ENCODE results near the gene TMEM144. TPM values are rescaled to one million over a fixed set of nuclear protein-coding genes. Genes with fewer than 3 reads are reported as not detected.

The TMEM144 gene
- total RNA-seq, 4 donors from 2014 or later, result 3.7 to 9.3 (median 6.2) TPM

DNA sequence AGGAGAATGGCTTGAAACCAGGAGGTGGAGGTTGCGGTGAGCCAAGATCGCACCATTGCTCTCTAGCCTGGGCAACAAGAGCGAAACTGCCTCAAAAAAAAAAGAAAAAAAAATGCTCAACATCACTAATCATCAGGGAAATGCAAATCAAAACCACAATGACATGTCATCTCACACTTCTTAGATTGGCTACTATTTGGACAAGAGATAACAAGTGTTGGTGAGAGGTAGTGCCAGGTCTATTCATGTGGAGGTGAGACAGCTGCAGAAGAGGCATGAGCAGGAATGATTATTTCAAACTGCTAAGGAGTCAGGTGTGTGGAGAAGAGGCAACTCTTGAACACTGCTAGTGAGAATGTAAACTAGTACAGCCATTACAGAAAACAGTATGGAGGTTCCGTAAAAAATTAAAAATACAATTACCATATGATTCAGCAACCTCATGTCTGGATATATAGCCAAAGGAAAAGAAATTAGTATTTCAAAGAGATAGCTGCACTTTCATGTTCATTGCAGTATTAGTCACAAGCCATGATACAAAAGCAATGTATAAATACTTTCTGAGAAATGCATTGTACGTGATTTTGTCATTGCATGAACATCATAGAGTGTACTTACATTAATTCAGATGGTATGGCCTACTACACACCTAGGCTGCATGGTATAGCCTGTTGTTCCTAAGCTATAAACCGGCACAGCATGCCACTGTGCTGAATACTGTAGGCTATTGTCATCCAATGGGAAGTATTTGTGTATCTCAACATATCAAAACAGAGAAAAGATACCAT lies 75.3 kb downstream of the TMEM144 start:
- no peak overlapping the region for H3K4me3 ChIP-seq
- no peaks in the 10 kb centered on the region for H3K4me1 ChIP-seq
- no peaks in the 10 kb centered on the region for H3K36me3 ChIP-seq
- no peak overlapping the region for H3K27ac ChIP-seq
- 73% methylated on average over 6 of the region's 6 CpGs for WGBS
- H3K27me3 ChIP-seq, result no peaks in the 10 kb centered on the region
- DNase-seq (ENCODE audit: low spot score in 2 of 2), result no peak
- no peaks in the 10 kb centered on the region for H3K9me3 ChIP-seq
- no peak for TF ChIP-seq POLR2AphosphoS5 (IDR thresholded peaks at IDR 0.05)
- TF ChIP-seq, protein P1, sequence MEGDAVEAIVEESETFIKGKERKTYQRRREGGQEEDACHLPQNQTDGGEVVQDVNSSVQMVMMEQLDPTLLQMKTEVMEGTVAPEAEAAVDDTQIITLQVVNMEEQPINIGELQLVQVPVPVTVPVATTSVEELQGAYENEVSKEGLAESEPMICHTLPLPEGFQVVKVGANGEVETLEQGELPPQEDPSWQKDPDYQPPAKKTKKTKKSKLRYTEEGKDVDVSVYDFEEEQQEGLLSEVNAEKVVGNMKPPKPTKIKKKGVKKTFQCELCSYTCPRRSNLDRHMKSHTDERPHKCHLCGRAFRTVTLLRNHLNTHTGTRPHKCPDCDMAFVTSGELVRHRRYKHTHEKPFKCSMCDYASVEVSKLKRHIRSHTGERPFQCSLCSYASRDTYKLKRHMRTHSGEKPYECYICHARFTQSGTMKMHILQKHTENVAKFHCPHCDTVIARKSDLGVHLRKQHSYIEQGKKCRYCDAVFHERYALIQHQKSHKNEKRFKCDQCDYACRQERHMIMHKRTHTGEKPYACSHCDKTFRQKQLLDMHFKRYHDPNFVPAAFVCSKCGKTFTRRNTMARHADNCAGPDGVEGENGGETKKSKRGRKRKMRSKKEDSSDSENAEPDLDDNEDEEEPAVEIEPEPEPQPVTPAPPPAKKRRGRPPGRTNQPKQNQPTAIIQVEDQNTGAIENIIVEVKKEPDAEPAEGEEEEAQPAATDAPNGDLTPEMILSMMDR (IDR thresholded peaks at IDR 0.05), result no peak
- no peak for TF ChIP-seq POLR2A (IDR thresholded peaks at IDR 0.05)
- TF ChIP-seq EP300 (IDR thresholded peaks at IDR 0.05), result no peak

DNA sequence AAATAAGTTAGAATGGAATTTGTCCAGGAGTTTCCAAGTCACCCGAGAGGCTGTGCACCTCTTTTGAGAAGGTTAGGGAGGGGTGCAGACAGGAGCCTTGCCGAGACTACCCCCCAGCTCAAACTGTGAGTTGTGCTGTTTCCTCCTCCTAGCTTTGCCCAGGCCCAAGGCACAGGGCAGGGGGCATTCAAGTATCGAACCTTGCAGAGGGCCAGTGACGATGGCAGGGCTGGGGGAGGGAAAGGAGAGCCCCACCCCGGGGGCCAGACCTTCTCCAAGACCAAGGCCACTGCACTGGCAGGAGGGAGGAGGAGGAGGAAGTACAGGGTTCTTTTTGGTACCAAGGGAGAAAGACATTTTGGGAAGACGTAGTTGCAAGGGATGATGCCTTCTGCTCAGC lies 80.6 kb downstream of the TMEM144 start:
- TF ChIP-seq EP300 (IDR thresholded peaks at IDR 0.05), result no peak
- TF ChIP-seq, protein P1 (IDR thresholded peaks at IDR 0.05), result no peak
- TF ChIP-seq POLR2AphosphoS5 (IDR thresholded peaks at IDR 0.05), result no peak
- TF ChIP-seq POLR2A (IDR thresholded peaks at IDR 0.05), result no peak
- no peaks in the 10 kb centered on the region for H3K4me1 ChIP-seq
- no peak for DNase-seq (ENCODE audit: low spot score in 2 of 2)
- no peaks in the 10 kb centered on the region for H3K27me3 ChIP-seq
- peaks cover 3% of the 10 kb centered on the region for H3K9me3 ChIP-seq
- no peak overlapping the region for H3K4me3 ChIP-seq
- 90% methylated on average over 6 of the region's 6 CpGs for WGBS
- no peaks in the 10 kb centered on the region for H3K36me3 ChIP-seq
- H3K27ac ChIP-seq, result no peak overlapping the region

DNA sequence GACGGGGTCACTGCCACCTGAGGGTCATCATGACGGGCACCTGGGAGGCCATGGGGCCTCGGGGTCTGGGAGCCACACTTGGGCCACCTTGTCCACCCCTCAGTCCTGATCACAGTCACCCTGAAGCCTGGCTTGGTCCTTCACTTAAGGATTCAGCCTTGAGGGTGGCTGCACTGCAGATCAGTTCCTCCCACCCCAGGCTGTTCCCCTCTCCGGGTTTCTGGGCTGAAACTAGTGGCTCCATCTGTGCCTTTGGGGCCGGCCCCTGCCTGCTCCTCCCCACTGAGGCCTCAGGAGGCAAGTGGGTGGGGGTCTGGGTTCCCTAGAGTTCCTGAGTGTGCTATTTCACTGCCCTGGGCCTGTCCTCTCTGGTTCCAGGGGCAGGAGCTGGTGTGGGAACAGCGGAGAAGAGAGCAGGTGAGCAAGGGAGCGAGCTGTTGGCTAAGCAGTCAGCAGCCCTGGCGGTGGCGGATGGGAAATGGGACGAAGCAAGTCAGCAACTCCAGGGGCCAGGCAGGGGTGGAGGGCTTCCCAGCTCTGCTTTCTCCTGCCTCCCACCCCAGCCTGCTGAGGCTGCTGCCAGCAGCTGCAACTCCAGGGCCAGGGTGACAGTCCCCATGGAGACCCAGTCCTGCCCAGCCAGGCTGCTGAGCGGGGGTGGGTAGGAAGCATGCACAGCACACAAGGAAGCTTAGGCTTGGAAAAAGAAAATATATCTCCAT lies 81.2 kb downstream of the TMEM144 start:
- TF ChIP-seq POLR2A (IDR thresholded peaks at IDR 0.05) (no peak), EP300 (IDR thresholded peaks at IDR 0.05) (no peak), POLR2AphosphoS5 (IDR thresholded peaks at IDR 0.05) (no peak)
- TF ChIP-seq, protein P1 (IDR thresholded peaks at IDR 0.05), result no peak
- whole genome bisulfite sequencing, result 97% methylated on average over 6 of the region's 11 CpGs
- no peaks in the 10 kb centered on the region for H3K36me3 ChIP-seq
- H3K4me3 ChIP-seq, result no peak overlapping the region
- no peak overlapping the region for H3K27ac ChIP-seq
- no peak for DNase-seq (ENCODE audit: low spot score in 2 of 2)
- H3K4me1 ChIP-seq, result no peaks in the 10 kb centered on the region
- H3K27me3 ChIP-seq, result no peaks in the 10 kb centered on the region
- peaks cover 3% of the 10 kb centered on the region for H3K9me3 ChIP-seq

- Histone ChIP-seq H3K4me3 (no peak overlapping the region), H3K36me3 (no peaks in the 10 kb centered on the region), H3K27me3 (no peaks in the 10 kb centered on the region), H3K27ac (no peak overlapping the region), H3K9me3 (peaks cover 3% of the 10 kb centered on the region), H3K4me1 (no peaks in the 10 kb centered on the region)
- DNase-seq (ENCODE audit: low spot score in 2 of 2), result no peak
- WGBS, result 95% methylated on average over 3 of the region's 3 CpGs
- no peak for TF ChIP-seq POLR2A (IDR thresholded peaks at IDR 0.05)
- TF ChIP-seq POLR2AphosphoS5 (IDR thresholded peaks at IDR 0.05), result no peak
- no peak for TF ChIP-seq EP300 (IDR thresholded peaks at IDR 0.05)
- TF ChIP-seq, protein P1 (IDR thresholded peaks at IDR 0.05), result no peak
Measured at GRCh38 chr4:158292156-158292555, 81.9 kb downstream of the TMEM144 start.

DNA sequence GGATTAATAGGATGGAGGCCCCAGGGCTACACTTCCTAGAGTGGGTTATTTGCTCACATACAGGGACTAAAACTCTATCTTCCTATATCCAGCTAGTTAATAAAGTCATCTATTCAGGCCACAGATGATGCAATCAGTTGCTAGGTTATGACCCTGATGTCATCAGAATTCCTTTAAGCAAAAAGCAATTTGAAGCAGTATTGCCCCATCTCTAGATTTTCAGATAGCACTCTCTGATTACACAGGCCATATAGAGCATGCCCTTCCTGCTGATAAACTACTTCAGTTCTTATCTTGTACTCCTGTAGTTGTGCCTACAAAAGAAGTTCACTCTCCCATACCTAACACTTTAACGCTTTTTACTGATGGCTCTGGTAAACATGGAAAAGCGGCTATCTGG lies 84.8 kb downstream of the TMEM144 start:
- no peak for DNase-seq (ENCODE audit: low spot score in 2 of 2)
- no peaks in the 10 kb centered on the region for H3K36me3 ChIP-seq
- WGBS, result 93% methylated on average over 2 of the region's 2 CpGs
- H3K27me3 ChIP-seq, result no peaks in the 10 kb centered on the region
- H3K27ac ChIP-seq, result no peak overlapping the region
- no peak for TF ChIP-seq POLR2A (IDR thresholded peaks at IDR 0.05)
- TF ChIP-seq POLR2AphosphoS5 (IDR thresholded peaks at IDR 0.05), result no peak
- no peak for TF ChIP-seq EP300 (IDR thresholded peaks at IDR 0.05)
- H3K9me3 ChIP-seq, result peaks cover 3% of the 10 kb centered on the region
- H3K4me3 ChIP-seq, result no peak overlapping the region
- H3K4me1 ChIP-seq, result no peaks in the 10 kb centered on the region
